ENCODE measurements around the gene PRKG1.

The PRKG1 gene

DNA sequence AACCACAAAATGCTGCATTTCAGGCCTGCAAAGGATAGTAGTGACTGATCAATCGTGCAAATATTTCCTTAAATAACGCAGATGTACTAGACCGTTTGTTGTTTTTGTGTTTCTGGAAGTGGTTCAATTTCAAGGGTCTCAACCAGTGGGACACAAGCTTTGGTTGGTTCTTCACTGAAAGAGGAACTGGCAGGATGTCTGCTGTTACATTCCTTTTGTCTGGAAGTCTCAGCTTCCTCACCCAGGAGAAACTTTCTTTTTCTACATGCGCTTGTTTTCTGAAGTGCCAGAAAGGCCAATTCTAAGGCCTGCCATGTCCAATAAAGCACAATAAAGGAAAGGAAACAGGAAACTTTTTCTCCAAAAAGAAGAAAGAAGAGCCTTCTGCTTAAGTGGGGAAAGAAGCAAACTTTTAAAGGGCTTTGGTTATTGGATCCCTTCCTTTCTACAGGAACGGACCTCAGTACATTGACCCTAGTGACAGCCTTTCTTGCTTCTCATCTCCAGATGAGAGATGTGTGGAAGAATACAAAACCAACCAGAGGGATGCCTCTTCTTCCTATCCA lies 1243.9 kb downstream of the PRKG1 start:
- no peak for DNase-seq (ENCODE audit: low read depth)
- H3K4me3 ChIP-seq (ENCODE audit: low read depth, low read length) = no peak overlapping the region
- TF ChIP-seq, protein P1, sequence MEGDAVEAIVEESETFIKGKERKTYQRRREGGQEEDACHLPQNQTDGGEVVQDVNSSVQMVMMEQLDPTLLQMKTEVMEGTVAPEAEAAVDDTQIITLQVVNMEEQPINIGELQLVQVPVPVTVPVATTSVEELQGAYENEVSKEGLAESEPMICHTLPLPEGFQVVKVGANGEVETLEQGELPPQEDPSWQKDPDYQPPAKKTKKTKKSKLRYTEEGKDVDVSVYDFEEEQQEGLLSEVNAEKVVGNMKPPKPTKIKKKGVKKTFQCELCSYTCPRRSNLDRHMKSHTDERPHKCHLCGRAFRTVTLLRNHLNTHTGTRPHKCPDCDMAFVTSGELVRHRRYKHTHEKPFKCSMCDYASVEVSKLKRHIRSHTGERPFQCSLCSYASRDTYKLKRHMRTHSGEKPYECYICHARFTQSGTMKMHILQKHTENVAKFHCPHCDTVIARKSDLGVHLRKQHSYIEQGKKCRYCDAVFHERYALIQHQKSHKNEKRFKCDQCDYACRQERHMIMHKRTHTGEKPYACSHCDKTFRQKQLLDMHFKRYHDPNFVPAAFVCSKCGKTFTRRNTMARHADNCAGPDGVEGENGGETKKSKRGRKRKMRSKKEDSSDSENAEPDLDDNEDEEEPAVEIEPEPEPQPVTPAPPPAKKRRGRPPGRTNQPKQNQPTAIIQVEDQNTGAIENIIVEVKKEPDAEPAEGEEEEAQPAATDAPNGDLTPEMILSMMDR (IDR thresholded peaks at IDR 0.05; ENCODE audit: insufficient read depth, low read depth, low read length, missing control alignments) = no peak

DNA sequence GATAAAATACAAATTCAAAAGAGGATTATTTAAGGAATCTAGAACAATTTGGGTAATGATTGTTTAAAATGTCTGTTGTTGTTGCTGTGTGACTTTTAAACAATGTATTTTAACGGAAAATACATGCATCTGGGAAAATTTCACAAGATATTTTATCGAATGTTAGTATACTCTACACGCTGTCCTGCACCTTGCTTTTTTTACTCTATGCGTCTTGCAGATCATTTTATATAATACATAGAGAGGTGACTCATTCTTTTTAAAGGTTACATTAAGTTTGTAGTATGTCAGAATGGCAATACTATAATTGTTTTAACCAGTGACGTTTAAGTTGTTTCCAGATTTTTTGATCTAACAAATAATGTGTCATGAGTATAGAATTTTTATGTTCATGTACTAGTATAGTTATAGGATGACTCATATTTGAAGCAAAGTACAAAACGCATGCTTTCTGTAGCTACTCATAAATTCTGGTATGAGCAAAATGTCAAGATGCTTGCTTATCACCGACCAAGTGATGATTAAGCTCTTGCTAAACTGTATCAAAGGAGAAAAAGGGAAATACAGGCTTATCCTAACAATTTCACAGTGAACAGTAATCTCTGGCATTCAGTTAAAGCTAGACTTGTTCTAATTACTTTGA lies 1244.7 kb downstream of the PRKG1 start:
- TF ChIP-seq, protein P1 (IDR thresholded peaks at IDR 0.05; ENCODE audit: insufficient read depth, low read depth, low read length, missing control alignments) = no peak
- DNase-seq (ENCODE audit: low read depth) = no peak
- no peak overlapping the region for H3K4me3 ChIP-seq (ENCODE audit: low read depth, low read length)

DNA sequence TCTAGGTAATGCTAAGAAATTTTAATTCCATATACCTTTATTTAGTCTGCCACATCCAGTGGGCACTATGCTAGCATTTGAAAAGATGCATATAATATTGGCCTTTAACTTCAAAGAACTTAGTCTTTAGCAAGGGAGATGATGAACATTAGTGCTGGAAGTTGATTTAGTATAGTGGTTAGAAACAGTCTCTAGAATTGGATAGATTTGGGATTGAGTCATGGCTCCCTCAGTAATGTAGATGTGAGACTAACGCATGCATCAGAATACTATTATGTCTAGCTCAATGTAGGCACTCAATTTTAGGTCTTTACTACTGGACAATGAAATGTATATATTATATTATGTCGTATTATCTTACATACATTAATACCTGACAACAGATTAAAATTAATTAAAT lies 1245.6 kb downstream of the PRKG1 start:
- TF ChIP-seq, protein P1 (IDR thresholded peaks at IDR 0.05; ENCODE audit: insufficient read depth, low read depth, low read length, missing control alignments) = no peak
- no peak for DNase-seq (ENCODE audit: low read depth)
- no peak overlapping the region for H3K4me3 ChIP-seq (ENCODE audit: low read depth, low read length)

DNA sequence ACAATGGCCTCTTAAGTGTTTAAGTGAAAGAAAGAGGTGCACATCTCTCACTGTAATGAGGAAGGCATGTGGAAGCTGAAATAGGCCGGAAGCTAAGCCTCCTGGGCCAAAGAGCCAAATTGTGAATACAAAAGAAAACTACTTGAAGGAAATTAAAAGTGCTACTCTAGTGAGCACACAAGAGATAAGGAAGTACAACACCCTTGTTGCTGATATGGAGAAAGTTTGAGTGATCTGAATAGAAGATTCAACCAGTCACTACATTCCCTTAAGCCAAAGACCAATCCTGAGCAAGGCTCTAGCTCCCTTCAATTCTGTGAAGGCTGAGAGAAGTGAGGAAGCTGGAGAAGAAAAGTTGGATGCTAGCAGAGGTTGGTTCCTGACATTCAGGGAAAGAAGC lies 1248.0 kb downstream of the PRKG1 start:
- DNase-seq (ENCODE audit: low read depth) = no peak
- H3K4me3 ChIP-seq (ENCODE audit: low read depth, low read length) = no peak overlapping the region
- TF ChIP-seq, protein P1 (IDR thresholded peaks at IDR 0.05; ENCODE audit: insufficient read depth, low read depth, low read length, missing control alignments) = no peak

DNA sequence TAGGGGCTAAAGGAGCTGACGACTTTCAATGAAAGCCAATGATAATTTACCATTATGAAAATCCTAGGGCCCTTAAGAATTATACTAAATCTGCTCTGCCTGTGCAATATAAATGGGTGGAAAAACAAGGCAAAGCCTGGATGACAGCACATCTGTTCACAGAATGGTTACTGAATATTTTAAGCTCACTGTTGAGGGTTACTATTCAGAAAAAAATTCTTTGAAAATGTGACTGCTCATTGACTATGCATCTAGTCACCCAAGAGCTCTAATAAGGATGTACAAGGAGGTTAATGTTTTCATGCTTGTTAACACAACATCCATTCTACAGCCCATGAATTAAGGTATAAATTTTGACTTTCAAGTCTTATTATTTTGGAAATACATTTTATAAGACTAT lies 1248.6 kb downstream of the PRKG1 start:
- no peak for DNase-seq (ENCODE audit: low read depth)
- no peak overlapping the region for H3K4me3 ChIP-seq (ENCODE audit: low read depth, low read length)
- TF ChIP-seq, protein P1 (IDR thresholded peaks at IDR 0.05; ENCODE audit: insufficient read depth, low read depth, low read length, missing control alignments) = no peak

DNA sequence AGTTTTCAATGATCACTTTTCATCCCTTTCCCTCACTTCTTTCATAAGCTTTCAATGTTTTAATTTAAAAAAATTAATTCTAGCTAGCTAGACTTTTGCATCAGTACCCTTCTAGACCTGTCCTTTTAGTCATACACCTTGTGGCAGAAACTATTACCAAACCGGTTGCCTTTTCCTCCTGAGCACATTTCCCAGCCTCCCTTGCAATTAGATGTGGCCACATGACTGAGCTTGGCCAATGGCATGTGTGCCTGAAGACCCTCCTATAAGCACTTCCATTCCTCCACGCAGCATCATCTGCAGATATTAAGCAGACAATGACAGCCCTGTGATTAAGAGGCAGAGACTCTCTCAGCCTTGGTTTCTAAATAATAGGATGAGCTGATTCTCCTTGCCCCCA lies 1252.1 kb downstream of the PRKG1 start:
- H3K4me3 ChIP-seq (ENCODE audit: low read depth, low read length) = no peak overlapping the region
- DNase-seq (ENCODE audit: low read depth) = no peak
- TF ChIP-seq, protein P1 (IDR thresholded peaks at IDR 0.05; ENCODE audit: insufficient read depth, low read depth, low read length, missing control alignments) = no peak
